Activated CD4-positive, CD25-positive, alpha-beta regulatory T cell treated with anti-CD3 and anti-CD28 coated beads, Interleukin-2, amount 50 U/mL, for 24 hours (primary cell): Measurements from ENCODE around the gene PLCH1.

Experiments used
- ATAC-seq, 2 donors: fragments of 150-1000 bp; cut with Tn5 transposase; one replicate each; pipeline ENCODE4 v1.10.0; 2021; ENCODE audit warnings: mild to moderate bottlenecking in 1 of 2, moderate library complexity in 1 of 2

PLCH1 gene

DNA sequence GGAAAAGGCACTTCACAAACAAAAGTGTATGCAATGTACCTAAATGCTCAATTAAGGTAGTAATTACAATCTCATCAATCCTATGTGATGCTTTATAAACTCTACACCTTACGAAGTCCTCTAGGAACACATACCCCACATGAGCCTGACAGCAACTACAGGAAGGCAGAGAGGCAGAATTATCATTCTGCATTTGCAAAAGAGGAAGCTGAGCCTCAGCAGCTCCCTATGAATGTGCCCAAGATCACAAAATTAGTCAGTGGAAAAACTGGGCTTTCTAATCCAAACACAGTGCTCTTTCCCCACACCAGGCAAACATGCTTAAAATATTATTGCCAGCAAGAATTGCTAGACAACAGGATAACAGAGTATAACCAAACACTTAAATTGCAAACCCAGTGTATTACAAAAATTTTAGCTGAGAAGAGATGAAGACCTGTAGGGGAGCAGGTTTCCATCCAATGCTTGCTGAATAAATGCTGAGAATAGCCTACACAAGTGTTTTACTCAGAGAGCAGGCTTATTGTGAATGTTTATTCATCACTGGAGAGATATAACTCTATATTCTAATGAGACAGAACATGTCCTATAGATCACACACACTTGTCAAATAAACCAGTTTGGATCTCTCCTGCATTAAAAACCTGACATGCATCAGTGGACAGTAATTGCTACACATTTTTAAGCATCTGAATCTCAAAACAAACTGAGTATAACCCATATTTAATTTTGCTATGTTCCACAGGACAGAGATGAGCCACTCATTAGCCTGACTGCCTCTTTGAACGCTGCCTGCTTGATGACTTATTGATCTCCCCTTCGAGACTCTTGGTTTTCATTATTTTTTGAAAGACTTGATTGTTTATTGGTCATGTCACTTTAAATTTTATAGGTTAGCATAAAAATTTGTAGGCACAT lies 62.2 kb downstream of the PLCH1 start:
- ATAC-seq, result no peak

DNA sequence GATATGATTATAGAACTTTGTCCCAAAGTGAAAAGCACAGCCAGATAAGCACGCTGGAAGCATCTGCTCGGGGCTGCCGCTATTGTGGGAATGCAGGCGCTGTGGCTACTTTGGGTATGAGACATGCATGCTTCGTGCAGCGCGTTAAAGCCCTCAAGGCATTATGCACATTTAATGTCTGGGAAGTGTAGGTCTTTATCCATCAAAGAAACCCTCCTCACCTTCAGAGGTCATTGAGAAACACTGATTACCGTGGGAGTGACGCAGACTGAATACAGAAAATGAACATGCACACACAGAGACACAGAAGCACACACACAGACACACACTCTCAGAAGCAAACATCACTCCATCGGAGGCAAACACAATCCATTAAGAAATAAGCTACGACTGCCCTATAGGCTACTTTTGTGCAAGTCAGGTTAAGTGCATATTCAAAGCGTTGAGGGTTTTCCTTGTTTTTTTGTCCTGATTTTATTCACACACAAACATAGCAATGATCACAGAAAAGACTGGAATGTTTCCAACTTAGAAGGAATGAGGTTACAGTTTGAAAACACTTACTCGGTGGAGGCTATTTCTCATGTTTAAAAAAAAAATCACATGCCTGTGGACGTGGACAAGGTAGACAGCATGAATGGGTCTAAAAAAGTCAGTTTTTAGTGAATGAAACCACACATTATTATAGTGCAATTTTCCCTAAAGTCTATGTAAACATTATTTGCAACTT lies 68.5 kb downstream of the PLCH1 start:
- ATAC-seq, result no peak

DNA sequence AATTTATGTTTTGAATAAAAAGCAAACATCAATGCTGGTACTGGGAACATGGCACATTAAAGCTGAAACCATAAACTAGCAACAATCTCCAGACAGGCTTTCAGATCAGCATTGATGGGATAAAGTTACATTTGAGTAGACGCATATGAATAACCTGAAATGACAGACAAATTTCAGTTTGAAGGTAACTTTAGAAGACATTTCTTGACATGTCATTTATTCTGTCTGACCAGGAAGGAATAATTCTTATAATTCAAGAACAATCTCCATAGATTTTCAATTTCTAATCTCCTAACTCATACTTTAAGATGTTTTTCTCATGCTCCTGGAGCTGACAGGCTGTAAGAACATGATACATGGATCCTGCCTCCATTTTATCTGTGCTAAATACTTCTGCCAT lies 69.8 kb downstream of the PLCH1 start:
- no peak for ATAC-seq

DNA sequence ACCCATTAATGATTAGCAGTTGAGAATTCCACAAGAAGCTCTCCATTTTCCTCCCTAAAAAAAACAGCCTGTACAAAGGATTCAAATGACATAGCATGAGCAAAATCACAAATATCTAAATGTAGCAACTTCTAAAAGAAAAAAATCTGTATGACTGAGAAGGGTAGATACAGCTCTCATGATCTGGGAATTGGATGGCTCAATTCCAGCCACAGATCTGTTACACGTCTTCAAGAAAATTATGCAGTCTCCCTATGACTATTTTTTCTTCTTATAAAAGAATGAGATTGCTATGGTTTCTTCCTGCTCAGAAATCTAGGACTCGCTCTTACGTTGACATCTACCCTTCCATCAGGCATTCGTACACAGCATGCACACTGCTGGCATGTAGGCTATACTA lies 71.5 kb downstream of the PLCH1 start:
- no peak for ATAC-seq

DNA sequence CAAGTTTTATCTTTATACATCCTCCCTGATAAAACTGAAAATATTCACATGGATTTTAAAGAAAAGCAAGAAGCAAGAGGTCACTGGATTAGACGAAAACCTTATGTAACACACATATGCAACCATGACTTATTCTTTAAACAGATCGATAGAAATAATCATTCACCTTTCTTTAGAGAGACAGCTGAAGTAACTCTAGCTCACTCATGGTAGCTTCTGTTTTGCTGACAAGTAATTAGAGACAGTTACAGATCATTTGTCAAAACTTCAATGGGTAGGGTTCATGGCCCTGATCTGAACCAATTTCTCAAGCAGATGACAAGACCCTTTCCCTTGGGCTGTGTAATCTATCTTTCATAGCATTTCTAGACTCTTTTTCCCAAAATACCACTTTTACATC lies 74.5 kb downstream of the PLCH1 start:
- ATAC-seq, result no peak

DNA sequence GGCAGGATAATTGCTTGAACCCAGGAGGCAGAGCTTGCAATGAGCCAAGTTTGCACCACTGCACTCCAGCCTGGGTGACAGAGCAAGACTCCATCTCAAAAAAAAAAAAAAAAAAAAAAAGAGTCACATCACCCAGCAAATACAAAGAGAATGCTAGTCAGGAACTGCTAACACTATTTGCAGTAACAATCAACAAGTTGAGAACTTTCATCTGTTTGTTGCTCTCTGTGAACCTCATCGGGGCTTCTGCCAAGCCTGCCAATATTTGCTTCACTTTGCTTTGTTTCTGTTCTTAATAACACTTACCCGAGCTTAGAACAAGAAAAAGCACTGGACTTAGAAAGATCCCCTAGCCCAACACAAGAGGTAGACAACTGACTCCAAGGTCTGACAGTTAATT lies 76.9 kb downstream of the PLCH1 start:
- no peak for ATAC-seq

DNA sequence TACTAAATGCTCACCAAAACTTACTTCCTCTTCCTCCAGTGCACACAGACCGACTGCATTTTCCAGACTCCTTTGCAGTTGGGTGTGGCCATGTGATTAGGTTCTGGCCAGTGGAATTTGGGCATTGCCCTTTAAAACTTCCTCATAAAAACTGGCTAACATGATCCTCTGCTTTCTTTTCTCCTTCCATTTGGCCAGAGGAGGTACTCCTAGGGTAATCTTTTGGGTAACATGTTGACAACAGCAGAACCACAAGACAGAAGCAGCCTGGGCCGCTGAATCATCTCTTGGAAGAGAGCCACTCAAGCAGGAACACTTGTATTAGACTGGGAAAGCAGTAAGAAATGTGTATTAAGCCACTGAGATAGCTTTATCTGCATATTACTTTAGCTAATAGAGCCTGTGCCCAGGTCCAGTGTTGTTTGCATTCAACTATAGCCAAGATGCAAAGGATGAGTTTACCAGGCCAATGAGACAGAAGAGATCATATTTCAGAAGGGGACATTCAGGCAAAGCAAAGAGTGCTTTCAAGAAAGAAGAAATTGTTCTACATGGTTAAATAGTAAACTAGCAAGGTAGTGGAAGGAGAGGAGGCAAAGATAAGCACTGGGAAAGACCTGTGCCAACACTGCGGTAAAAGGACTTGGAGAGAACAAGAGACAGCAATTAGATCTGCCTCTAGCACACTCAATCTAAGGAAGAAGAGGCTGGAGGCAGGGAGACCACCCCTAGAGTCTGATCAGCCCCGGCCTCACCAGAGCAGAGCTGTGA lies 79.8 kb downstream of the PLCH1 start:
- ATAC-seq, result no peak

DNA sequence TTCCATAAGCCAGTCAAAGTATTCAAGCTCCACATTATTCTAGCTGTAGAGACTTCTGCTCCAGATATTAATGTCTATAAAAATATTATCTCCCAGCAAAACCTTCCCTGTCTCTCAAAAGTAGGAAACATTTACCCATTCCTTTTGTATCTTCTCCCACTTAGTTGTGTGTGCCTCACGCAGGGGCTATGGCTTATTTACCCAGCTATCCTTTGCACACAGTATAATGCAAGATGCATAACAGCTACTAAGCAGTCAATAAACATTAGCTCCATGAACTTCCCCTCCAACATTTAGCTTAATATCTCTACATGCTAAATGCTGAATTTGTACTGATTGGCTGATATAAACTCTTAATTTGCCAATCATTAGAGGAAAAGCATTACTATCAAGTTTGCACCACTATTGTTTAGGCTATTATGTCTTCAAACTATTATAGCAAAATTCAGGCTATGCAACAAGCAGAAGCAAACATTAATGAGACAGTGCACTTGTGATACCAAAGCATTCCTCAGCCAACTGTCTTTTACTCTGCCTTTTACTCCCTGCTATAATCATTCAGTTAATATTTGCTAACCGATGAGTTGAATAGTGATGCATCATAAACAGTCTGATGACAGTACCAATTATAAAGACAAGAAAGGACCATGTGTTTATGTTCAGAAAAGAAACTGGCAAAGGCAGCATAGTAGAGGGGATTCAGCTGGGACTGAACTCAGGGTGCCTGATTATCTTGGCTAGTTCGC lies 81.2 kb downstream of the PLCH1 start:
- ATAC-seq, result no peak

DNA sequence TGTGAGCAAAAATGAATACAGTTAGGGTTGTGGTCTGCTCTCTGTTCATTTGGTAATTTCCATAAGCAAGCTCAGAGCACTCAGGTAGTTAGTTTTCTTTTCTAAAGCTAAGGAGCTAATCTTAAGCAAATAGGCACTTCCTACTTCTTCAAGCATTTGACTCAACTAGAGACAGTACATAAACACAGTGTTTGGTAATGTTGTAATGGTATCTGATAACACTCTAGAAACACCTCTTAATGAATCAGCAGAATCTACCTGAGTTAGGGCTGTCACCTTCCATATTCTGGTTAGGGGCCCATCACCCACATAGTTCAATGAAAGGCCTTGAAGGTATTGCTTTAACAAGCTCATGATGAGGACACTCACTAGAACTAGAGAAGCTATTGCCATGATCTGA lies 83.1 kb downstream of the PLCH1 start:
- no peak for ATAC-seq

DNA sequence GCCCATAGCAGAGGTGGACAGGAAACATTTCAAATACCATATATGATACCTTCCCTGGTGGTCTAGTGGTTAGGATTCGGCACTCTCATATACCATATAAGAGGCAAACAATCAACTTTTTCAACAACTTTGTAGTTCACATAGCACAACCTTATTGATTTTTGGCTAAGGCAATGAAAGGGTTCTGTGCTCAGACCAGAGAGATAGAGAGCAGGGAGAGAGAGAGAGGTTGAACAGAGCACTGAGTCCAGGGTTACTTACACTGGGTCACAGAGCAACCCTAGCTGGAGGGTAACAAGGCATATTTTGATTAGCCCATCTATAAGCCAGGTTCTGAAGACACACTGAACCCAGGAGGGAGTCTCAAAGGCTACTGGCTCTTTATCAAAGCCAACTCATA lies 83.8 kb downstream of the PLCH1 start:
- ATAC-seq, result no peak

DNA sequence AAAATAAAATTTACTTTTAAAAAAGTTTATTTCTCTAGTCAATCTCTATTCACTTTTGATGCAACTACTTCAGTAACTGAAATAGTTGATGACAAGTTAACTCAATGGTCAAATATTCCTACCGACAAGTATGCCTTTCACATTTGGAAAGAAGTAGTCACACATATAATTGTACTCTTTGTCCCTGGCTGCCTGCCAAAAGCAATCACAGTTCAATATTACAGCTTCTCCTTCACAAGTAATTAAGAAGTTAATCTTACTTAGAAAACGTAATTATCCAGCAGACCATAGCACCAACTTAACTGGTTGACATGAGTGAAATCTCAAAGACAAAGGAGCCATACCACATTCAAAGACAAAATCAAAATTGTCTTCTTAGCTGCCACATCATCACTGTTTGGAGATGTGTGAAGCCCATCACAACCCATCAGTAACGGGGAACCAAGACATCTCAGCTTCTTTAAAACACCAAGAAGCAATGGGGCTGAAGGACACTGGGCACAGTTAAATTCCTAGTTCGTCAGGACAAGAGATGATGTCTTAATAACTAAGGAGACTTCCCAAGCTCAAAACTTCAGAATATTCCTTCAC lies 86.1 kb downstream of the PLCH1 start:
- ATAC-seq, result no peak

DNA sequence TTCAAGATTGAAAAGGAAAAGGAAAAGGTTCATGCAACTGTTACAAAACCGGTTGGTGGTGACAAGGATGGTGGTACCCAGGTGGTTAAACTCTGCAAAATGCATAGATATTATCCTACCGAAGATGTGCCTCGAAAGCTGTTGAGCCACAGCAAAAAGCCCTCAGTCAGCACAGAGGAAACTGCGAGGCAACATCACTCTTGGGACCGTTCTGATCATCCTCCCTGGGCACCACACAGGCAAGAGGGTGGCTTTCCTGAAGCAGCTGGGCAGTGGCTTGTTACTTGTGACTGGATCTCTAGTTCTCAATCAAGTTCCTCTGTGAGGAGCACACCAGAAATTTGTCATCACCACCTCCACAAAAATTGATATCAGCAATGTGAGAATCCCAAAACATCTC lies 86.9 kb downstream of the PLCH1 start:
- no peak for ATAC-seq

DNA sequence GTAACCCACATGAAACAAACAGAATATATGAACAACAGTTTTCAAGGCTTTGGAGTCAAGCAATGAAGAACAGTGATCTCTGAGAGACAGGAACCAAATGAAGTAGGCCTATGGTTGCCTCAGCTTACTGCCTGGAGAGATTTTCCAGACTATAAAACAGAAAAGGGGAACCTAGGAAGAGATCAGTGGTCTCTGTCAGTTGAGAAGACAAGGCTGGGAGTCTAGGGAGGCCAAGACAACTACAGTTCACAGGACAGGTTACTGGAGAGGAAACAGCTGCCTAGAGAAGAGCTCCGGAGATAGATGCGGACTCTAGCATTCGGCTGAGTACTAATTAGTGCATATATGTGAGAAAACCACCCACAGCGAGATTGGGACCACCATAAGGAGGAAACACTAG lies 87.7 kb downstream of the PLCH1 start:
- no peak for ATAC-seq

DNA sequence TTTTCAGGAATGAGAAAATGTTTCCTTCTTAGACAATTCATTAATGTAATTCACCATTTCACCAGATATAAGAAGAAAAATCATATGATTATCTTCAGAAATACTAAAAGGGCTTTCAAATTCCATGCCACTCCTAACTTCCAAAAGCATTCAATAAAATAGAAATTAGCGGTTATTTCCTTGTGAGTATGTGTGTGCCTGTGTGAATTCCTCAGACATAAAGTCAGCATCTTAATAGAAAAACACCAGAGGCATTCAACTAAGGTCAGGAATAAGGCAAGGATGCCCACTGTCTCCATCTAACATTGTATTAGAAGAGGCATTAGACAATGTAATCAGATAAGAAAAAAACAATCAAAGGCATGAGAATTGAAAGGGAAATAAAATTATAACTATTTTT lies 88.4 kb downstream of the PLCH1 start:
- no peak for ATAC-seq

DNA sequence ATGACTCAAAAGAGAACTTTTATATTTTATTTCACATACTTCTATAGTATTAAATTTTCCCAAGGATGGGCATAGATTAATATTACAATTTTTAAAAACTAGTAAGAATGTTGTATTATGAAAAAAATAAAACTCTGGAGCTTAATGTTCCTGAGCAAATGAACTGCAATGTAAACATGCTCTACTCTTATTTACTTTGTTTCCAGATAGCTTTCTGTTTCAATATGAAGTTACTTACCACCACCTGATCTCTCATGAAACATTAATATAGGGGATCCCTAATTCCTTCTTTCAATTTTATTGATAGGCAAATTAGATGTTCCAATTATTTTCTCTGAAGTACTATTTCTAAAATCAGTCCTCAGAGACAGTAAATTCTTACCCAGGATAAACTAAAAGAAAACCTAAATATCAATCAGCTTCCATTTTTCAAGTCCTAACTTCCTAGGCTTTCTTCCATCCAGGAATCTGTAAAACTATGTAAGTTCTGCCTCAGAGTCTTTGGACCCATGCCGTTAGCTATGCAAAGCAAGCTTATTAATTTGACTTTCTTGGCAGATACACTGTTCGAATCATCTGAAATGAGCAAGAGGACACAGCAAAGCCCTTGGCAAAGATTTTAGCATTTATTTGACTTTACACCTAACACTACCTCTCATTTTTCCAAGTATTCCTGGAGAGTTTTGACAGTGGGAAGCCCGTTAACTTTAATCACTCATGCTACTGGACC lies 93.2 kb downstream of the PLCH1 start:
- ATAC-seq, result no peak

DNA sequence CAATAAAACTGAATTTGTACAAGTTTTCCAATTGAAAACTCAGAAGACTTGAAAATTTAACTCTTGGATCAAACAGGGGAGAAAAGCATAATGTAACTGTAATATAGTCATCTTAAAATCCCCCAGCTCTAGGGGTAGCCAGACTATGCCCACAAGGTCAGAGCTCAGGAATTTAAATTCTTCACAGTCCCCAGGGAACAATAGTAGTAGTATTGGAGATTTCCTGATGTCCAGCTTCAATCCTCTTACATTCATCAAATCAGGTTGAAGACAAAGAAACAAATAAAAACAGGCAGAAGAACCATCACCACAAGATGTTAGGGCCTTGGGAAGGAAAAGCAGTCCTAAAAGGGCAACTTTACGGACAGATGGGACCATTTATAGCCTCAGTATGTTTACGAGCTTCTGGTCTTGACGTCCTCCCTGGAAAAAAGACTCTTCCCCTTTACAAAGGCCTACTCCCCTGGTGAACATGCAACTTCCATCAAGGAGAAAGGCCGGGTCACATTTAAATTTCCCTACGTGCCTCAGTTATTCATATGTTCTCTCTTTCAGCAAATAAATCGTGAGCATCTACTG lies 96.8 kb downstream of the PLCH1 start:
- ATAC-seq, result no peak

DNA sequence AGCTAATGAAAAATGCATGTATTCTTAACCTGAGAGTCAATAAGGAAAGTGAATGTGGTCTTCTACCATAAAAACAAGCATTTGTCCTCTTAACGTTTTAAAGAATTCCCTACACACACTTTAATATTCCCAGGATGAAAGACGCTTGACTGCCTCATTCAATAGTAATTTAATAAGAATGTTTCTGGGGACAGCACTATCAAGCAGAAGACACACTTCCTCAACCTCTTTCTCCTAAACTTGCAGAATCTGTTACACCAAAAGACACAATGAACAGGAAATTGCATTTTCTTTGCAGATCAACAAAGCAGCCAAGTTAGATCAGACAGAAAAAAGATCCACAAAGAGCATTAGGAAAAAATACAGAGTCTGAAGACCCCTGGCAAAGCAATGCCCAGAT lies 97.7 kb downstream of the PLCH1 start:
- ATAC-seq, result no peak

DNA sequence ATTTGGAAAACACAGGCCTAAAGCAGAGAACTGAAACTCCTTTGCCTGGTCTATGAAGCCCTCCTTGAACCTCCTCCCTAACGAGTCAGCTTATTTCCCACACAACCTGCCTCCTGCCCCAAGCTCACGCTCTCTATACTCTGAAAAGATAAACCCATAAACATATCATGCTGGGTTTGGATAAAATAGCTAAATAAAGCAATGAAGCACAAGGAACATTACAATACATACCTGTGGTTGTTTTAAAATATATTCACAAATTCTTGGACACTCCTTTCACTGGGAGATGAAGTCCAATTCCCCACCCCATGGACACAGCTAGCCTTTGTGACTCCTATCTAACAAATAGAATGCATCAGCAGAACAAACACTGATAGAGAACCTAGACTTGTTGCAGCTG lies 98.2 kb downstream of the PLCH1 start:
- ATAC-seq, result no peak

DNA sequence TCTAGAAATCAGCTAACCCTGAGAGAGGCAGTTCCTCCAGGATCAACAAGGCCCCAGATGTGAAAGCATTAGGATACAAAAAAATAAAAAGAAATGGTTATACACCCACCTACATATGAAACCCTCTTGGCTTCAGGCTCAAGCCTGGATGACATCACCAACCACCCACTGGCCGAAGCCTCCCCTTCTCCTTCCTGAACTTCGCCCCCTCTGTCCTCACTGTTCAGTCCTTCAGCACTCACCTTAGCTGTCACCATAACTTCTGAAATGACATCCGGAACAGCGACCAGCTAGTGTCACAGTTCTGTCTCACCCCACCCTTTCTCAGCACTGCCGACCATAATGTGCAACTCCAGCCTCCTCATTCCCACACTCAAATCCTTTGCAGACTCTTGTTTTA lies 98.7 kb downstream of the PLCH1 start:
- no peak for ATAC-seq

DNA sequence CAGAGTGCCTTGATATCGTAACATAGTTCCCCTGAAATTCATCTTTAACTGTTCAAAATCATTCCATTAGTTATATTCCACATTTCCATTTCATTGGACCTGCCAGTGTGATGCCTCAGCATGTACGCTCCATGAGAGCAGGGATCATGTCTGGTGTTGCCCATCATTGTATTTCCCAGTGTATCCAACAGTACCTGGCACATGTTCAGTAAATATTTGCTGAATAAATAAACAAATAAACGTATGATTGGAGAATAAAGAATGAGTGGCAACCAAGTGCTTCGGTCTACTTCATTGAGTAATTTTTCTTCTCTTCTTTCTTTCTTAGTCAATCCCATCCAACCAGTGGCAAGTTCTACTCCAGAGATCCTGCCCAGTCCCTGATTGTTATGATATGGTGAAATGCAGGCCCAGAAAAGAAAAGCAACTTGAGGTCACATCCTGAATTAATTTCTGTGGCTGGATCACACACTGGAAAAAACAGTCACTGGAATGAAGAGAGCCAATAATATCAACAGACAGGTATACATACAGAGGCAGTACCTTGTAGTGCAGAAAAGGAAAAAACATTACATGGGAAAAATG lies 101.2 kb downstream of the PLCH1 start:
- no peak for ATAC-seq

DNA sequence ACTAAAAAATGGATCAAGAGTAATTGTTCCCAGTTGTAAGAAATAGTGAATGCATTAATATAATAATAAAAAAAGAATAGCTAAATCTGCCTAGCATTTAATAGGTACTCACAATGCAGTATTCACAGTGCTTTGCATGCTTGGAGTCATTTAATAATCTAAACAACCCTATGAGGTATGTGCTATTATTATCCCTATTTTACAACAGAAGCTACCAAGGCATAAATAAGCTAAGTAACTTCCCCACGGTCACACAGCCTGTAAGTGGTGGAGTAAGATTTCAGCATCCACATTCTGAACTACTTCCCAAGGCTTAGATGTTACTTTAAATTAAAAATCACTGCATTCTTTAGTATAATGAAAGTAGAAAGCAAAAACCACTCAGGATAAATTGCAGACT lies 102.9 kb downstream of the PLCH1 start:
- ATAC-seq, result no peak
